GM18505 (cell line): ENCODE results near the gene ADD2.

Source experiments
- ATAC-seq: cut with Tn5 transposase; IDR thresholded peaks from one replicate; pipeline ENCODE4 v1.9.1; 2021; ENCODE audit not compliant: unreplicated experiment
- POLR2A ChIP-seq: IDR thresholded peaks from 4 replicates; pipeline ENCODE4 v1.6.1; 2011; ENCODE audit warnings: borderline replicate concordance; ENCODE audit not compliant: insufficient read depth, insufficient read length; ENCODE audit errors: extremely low read depth

ADD2 gene

DNA sequence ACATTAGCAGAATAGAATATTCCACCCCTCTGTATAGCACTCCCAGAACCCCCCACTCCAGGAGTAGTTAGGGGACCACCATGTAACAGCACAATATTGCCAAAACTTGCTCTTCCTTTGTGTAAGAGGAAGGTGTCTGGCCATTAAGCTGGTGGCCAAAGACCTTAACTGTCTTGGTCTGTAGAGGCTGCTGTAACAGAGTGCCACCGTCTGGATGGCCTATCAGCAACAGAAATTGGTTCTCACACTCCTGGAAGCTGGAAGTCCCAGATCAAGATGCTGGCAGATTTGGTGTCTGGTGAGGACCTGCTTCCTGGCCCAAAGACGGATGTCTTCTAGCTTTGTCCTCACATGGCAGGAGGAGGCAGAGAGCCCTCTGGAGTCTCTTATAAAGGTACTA lies 152.8 kb downstream of the ADD2 start:
- no peak for TF ChIP-seq POLR2A
- ATAC-seq: no peak

DNA sequence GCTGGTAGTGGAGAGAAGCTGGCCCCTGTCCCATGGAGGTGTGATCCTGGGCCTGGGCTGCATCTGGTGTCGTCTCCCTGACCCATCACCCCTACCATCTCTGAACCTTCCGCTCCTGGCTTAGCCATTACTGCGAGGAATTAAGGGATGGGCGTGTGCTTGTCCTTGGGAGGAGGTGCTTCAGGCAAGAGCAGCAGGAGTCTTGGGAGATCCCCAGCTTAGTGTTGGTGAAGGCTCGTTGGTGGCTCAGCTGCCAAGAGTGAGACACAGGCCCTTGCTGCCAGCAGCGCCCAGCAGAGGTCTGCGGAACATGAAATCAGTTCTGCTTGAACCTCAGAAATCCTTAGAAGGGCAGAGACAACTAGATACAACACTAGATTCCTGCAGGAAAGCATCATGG lies 154.5 kb downstream of the ADD2 start:
- ATAC-seq: no peak
- no peak for TF ChIP-seq POLR2A

GRCh38 chr2:70612574-70612973 lies 155.4 kb downstream of the ADD2 start:
- TF ChIP-seq POLR2A: no peak

GRCh38 chr2:70608373-70608772 lies 159.6 kb downstream of the ADD2 start:
- no peak for ATAC-seq
- TF ChIP-seq POLR2A: no peak

More at GRCh38 chr2:70612574-70612973, 155.4 kb downstream of the ADD2 start:
- no peak for ATAC-seq

DNA sequence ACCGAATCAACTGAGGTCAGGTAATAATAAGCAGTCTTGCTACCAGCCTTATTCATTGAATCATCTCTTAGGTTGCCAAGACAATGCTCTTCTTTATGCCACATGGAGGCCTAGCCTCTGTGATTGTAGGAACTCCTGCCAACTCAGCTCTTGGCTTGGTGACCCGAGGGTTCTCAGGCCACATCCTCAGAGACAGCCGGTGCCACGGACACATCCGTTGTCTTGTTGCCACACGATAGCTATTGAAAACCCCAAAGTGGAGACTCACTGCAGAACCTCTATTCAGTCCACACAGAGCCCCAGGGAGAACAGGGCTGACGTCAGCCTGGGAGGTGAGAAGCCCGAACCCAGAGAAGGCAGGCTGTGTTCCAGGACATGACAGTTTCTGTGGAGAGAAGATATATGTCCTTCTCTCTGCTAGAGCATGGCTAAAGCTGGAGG lies 160.9 kb downstream of the ADD2 start:
- ATAC-seq: no peak
- no peak for TF ChIP-seq POLR2A
